T-helper 2 cell treated with Interferon-gamma antibody and Interleukin-4, amounts not matched to agents 5 μg/mL and 100 μg/mL, for 36 hours (primary cell): ENCODE data around the gene CLDND1.

Source experiments
- DNase-seq: peaks from one replicate; pipeline ENCODE4 v3.0.0; 2021; ENCODE audit warnings: low spot score
- H3K27ac Mint-ChIP-seq: one replicate; pipeline ENCODE4 v1.8.0; 2021; ENCODE audit warnings: mild to moderate bottlenecking, mixed read lengths
- H3K27me3 Mint-ChIP-seq: one replicate; pipeline ENCODE4 v1.8.0; 2021; ENCODE audit warnings: low read depth, mixed read lengths
- H3K36me3 Mint-ChIP-seq: one replicate; pipeline ENCODE4 v1.8.0; 2021; ENCODE audit warnings: low read depth, mixed read lengths
- H3K4me1 Mint-ChIP-seq: one replicate; pipeline ENCODE4 v1.8.0; 2021; ENCODE audit warnings: low read depth, mixed read lengths
- H3K4me3 Mint-ChIP-seq: one replicate; pipeline ENCODE4 v1.8.0; 2022; ENCODE audit warnings: mild to moderate bottlenecking, moderate library complexity, mixed read lengths
- H3K9me3 Mint-ChIP-seq: one replicate; pipeline ENCODE4 v1.8.0; 2021; ENCODE audit warnings: mixed read lengths

The CLDND1 gene

GRCh38 chr3:98556164-98557130 lies 33.7 kb upstream of the CLDND1 start:
- peaks cover 80% of the 10 kb centered on the region for H3K4me1 Mint-ChIP-seq
- H3K27ac Mint-ChIP-seq, result peak overlapping the region; percentile 95
- H3K4me3 Mint-ChIP-seq, result peak overlapping the region; percentile 83
- H3K36me3 Mint-ChIP-seq, result peaks cover 45% of the 10 kb centered on the region
- H3K27me3 Mint-ChIP-seq, result no peaks in the 10 kb centered on the region
- peaks cover 9% of the 10 kb centered on the region for H3K9me3 Mint-ChIP-seq
- peak; percentile 87 for DNase-seq

GRCh38 chr3:98555025-98555379 lies 32.3 kb upstream of the CLDND1 start:
- H3K27ac Mint-ChIP-seq, result peak overlapping the region; percentile 95
- peaks cover 53% of the 10 kb centered on the region for H3K36me3 Mint-ChIP-seq
- DNase-seq, result no peak
- peaks cover 86% of the 10 kb centered on the region for H3K4me1 Mint-ChIP-seq
- no peaks in the 10 kb centered on the region for H3K27me3 Mint-ChIP-seq
- H3K9me3 Mint-ChIP-seq, result peaks cover 9% of the 10 kb centered on the region
- peak overlapping the region; percentile 83 for H3K4me3 Mint-ChIP-seq

- no peak for DNase-seq
- Mint-ChIP-seq H3K27me3 (no peaks in the 10 kb centered on the region), H3K4me3 (peak overlapping the region; percentile 83), H3K9me3 (peaks cover 6% of the 10 kb centered on the region), H3K27ac (peak overlapping the region; percentile 95), H3K4me1 (peaks cover 87% of the 10 kb centered on the region), H3K36me3 (peaks cover 53% of the 10 kb centered on the region)
Measured at GRCh38 chr3:98554580-98554979, 31.9 kb upstream of the CLDND1 start.

DNA sequence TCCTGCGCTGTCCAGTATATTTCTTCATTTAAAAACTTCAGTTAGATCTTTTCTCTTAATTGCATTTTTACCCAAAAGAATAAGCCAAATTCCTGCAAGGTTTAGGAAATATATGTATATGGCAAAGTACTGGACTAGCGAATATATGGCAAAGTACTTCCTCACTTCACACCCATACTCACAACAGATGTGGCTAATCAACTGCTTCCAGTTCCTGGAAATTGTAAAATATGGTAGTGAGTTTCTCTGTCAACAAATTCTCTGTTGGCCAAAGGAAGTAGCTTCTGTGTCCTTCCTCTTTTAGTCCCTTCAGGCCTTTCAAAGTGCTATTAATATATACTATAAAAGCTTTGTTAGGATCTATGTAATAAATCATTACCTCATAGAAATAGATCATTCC lies 31.1 kb upstream of the CLDND1 start:
- Mint-ChIP-seq H3K27ac (peak overlapping the region; percentile 95), H3K27me3 (no peaks in the 10 kb centered on the region), H3K36me3 (peaks cover 51% of the 10 kb centered on the region), H3K4me1 (peaks cover 87% of the 10 kb centered on the region), H3K9me3 (no peaks in the 10 kb centered on the region), H3K4me3 (peak overlapping the region; percentile 83)
- DNase-seq, result no peak

DNA sequence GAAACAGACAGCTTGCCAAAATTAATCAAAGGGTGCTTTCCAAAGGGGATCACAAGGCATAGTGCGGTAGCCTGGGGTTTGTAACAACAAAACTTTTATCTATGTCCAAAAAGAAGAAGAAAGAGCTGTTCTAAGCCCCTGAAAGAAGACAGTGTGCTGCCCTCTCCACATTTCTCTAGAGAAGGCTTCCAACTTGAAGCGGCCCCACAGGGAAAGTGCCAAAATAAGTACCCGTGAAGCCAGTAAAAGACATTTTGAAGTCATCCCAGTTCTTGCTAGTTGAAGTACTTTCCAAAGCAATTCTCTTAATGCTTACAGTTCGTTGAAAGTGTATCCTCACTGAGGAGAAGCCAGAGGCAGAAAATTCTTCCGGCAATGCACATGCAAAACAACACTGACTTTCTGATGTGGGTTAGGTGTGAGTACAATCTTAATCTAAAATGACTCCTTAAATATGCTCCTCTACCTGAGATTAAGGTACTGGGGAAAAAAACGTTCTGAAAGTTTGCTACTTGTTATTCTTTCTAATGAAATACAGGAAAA lies 30.4 kb upstream of the CLDND1 start:
- H3K4me1 Mint-ChIP-seq, result peaks cover 86% of the 10 kb centered on the region
- no peaks in the 10 kb centered on the region for H3K27me3 Mint-ChIP-seq
- H3K9me3 Mint-ChIP-seq, result no peaks in the 10 kb centered on the region
- H3K4me3 Mint-ChIP-seq, result peak overlapping the region; percentile 83
- DNase-seq, result no peak
- peaks cover 58% of the 10 kb centered on the region for H3K36me3 Mint-ChIP-seq
- peak overlapping the region; percentile 95 for H3K27ac Mint-ChIP-seq

DNA sequence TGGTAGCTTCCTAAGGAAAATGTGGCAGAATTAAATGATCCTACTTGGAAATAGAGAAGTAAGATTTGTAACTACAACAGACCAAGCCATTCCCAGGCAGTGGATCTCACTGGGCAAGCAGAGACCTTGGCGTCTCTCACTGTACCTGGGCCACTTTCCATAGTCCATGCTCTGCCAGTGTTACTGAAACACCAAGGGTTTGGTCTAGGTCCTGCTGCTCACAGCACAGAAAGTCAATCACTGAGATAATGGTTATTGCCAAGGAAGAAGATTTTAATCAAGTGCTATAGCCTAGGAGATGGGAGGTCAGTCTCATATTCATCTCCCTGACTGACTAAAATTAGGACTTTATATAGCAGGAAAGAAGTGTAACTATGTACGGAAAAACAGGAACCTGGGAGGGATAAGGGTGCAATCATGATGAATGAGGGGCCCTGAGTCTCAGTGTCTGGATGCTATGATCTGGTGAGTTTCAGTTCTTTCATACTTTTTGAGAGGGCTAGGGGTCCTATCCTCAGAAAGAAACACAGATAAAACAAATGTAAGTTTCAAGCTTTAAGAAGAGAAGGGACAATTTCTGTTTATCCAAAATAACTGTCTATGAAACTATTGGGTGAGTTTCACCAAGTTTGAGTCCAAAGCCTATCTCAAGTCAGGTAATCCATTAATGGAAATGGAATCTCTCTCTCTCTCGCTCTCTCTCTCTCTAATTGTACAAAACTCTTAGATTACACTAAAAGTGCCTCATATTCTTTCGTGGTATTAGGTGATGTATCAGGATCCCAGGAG lies 29.7 kb upstream of the CLDND1 start:
- Mint-ChIP-seq H3K4me1 (peaks cover 83% of the 10 kb centered on the region), H3K27me3 (no peaks in the 10 kb centered on the region), H3K36me3 (peaks cover 59% of the 10 kb centered on the region), H3K9me3 (no peaks in the 10 kb centered on the region), H3K4me3 (peak overlapping the region; percentile 83), H3K27ac (peak overlapping the region; percentile 95)
- DNase-seq, result no peak

DNA sequence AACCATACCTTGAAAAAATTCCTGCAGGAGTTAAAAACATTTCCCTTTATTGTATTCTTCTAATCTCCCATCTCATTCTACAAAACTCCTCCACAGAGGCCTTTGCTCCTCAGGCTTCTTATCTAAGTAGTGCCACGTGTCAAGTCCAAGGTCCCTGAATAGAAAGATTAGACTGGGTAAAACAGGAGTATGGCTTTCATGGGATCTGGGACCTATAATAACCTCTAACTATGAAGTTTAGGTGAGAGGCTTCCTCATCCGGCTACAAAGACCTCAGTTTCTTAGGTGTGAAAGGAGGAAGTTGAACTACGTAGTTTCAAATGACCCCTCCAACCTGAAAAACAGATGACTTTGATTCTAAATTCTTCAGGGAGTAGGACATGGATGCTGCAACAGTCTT lies 29.1 kb upstream of the CLDND1 start:
- no peaks in the 10 kb centered on the region for H3K27me3 Mint-ChIP-seq
- no peak for DNase-seq
- peaks cover 59% of the 10 kb centered on the region for H3K36me3 Mint-ChIP-seq
- no peaks in the 10 kb centered on the region for H3K9me3 Mint-ChIP-seq
- H3K27ac Mint-ChIP-seq, result peak overlapping the region; percentile 95
- H3K4me1 Mint-ChIP-seq, result peaks cover 77% of the 10 kb centered on the region
- peak overlapping the region; percentile 83 for H3K4me3 Mint-ChIP-seq

GRCh38 chr3:98551236-98551635 lies 28.5 kb upstream of the CLDND1 start:
- peak overlapping the region; percentile 83 for H3K4me3 Mint-ChIP-seq
- H3K9me3 Mint-ChIP-seq, result no peaks in the 10 kb centered on the region
- H3K27me3 Mint-ChIP-seq, result no peaks in the 10 kb centered on the region
- H3K4me1 Mint-ChIP-seq, result peaks cover 75% of the 10 kb centered on the region
- peak overlapping the region; percentile 95 for H3K27ac Mint-ChIP-seq
- no peak for DNase-seq
- H3K36me3 Mint-ChIP-seq, result peaks cover 59% of the 10 kb centered on the region

DNA sequence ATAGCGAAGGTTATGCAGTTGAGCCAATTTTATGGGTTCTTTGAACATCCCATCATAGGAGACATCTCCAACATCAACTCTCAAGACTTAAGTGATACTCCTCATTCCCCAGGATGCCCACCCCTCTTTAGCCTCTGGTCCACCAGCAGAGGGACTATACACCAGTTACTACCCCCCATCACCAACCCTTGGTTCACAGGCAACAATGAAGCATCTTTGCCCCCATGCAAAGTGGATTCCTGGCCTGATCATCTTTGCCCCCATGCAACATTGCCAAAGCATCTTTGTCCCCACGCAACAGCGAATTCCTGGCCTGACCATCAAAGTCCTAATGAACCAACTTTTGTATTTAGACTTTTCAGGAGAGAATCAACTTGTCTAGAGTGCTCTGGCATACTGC lies 28.1 kb upstream of the CLDND1 start:
- H3K4me1 Mint-ChIP-seq, result peaks cover 75% of the 10 kb centered on the region
- peak overlapping the region; percentile 13 for H3K27ac Mint-ChIP-seq
- DNase-seq, result no peak
- H3K4me3 Mint-ChIP-seq, result peak overlapping the region; percentile 83
- H3K36me3 Mint-ChIP-seq, result peaks cover 56% of the 10 kb centered on the region
- H3K9me3 Mint-ChIP-seq, result no peaks in the 10 kb centered on the region
- H3K27me3 Mint-ChIP-seq, result no peaks in the 10 kb centered on the region

GRCh38 chr3:98548544-98548943 lies 25.8 kb upstream of the CLDND1 start:
- H3K27me3 Mint-ChIP-seq, result no peaks in the 10 kb centered on the region
- H3K36me3 Mint-ChIP-seq, result peaks cover 51% of the 10 kb centered on the region
- H3K27ac Mint-ChIP-seq, result no peak overlapping the region
- DNase-seq, result no peak
- no peaks in the 10 kb centered on the region for H3K9me3 Mint-ChIP-seq
- peaks cover 72% of the 10 kb centered on the region for H3K4me1 Mint-ChIP-seq
- H3K4me3 Mint-ChIP-seq, result no peak overlapping the region

GRCh38 chr3:98545940-98546339 lies 23.2 kb upstream of the CLDND1 start:
- peak; percentile 32 for DNase-seq
- Mint-ChIP-seq H3K4me3 (peak overlapping the region; percentile 74), H3K36me3 (peaks cover 42% of the 10 kb centered on the region), H3K27me3 (no peaks in the 10 kb centered on the region), H3K9me3 (peaks cover 12% of the 10 kb centered on the region), H3K27ac (peak overlapping the region; percentile 90), H3K4me1 (peaks cover 67% of the 10 kb centered on the region)

DNA sequence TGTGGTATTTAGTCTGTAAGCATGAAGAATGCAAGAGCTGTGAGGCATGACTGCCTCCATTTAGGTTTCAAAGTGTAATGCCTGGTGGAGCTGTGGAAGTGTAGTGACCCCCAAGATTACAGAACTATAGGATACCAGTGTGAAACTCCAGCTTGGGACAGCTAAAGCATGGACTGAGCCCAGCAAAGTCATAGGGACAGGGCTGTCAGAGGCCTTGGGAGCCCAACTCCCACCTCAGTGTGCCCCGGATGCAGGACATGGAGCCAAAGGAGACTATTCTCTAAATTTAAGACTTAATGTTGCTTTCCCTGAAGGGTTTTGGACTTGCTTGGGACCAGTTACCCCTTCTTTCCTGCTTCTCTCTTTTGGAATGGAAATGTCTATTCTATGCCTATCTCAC lies 19.9 kb upstream of the CLDND1 start:
- Mint-ChIP-seq H3K4me1 (peaks cover 58% of the 10 kb centered on the region), H3K4me3 (peak overlapping the region; percentile 5), H3K9me3 (peaks cover 12% of the 10 kb centered on the region), H3K27me3 (no peaks in the 10 kb centered on the region), H3K36me3 (peaks cover 25% of the 10 kb centered on the region), H3K27ac (peak overlapping the region; percentile 81)
- no peak for DNase-seq

DNA sequence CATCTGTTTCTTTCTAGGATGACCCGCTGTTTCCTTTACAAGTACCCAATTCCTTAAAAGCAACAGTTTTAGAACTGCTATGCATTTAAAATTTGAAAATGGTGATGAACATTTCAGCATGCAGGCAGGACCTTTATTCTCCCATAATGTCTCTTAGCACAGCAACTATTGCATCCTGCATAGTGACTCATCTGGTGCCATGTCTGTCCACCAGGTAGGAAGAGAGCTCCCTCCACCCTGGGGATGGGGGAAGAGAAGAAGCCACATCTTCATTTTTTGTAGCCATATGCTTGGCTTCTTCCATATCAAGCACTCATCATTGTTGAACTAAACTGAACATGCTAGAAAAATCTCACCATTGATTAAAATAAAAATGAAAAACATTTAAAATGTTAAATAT lies 19.0 kb upstream of the CLDND1 start:
- peak; percentile 12 for DNase-seq
- peak overlapping the region; percentile 58 for H3K4me3 Mint-ChIP-seq
- H3K27ac Mint-ChIP-seq, result peak overlapping the region; percentile 85
- no peaks in the 10 kb centered on the region for H3K27me3 Mint-ChIP-seq
- H3K9me3 Mint-ChIP-seq, result peaks cover 12% of the 10 kb centered on the region
- H3K4me1 Mint-ChIP-seq, result peaks cover 63% of the 10 kb centered on the region
- peaks cover 32% of the 10 kb centered on the region for H3K36me3 Mint-ChIP-seq

DNA sequence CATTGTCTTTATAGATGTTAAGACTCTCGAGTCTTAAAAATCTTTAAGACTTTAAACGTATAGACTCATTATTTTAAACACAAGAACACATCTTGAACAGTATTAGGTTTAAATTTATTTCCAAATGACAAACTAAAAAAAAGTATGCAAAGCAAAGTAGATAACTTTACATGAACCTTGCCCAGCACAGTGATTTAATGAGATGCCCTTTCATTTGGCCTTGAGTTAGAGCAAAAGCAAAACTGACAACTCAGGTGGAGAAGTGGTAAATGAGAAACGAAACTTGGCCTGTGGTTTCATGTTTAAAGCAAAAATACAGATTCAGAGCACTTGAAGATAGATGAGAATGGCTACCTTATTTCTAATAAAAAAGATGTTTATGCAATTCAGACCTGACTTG lies 17.6 kb upstream of the CLDND1 start:
- Mint-ChIP-seq H3K36me3 (peaks cover 37% of the 10 kb centered on the region), H3K27me3 (no peaks in the 10 kb centered on the region), H3K27ac (peak overlapping the region; percentile 76), H3K4me3 (peak overlapping the region; percentile 52), H3K4me1 (peaks cover 64% of the 10 kb centered on the region), H3K9me3 (peaks cover 12% of the 10 kb centered on the region)
- DNase-seq, result peak; percentile 43
